ENCODE data around the gene MAP4K1.

- TF ChIP-seq POLR2A (IDR thresholded peaks at IDR 0.05) (no peak), CTCF (IDR thresholded peaks at IDR 0.05) (no peak)
Observed at GRCh38 chr19:38664503-38665211, 46.9 kb upstream of the MAP4K1 start.
